ENCODE data around the gene FDX1.

FDX1 gene

GRCh38 chr11:110467556-110467955, 37.8 kb downstream of the FDX1 start:
- DNase-seq (ENCODE audit: low read depth) = no peak

GRCh38 chr11:110468121-110468520, 38.4 kb downstream of the FDX1 start:
- no peak for DNase-seq (ENCODE audit: low read depth)

GRCh38 chr11:110469127-110469526, 39.4 kb downstream of the FDX1 start:
- no peak for DNase-seq (ENCODE audit: low read depth)

GRCh38 chr11:110470716-110471115, 41.0 kb downstream of the FDX1 start:
- DNase-seq (ENCODE audit: low read depth) = peak; percentile 56

- DNase-seq (ENCODE audit: low read depth) = peak; percentile 50
Measured at GRCh38 chr11:110471371-110471770, 41.6 kb downstream of the FDX1 start.

GRCh38 chr11:110472858-110473257, 43.1 kb downstream of the FDX1 start:
- peak; percentile 34 for DNase-seq (ENCODE audit: low read depth)

- DNase-seq (ENCODE audit: low read depth) = no peak
Measured at GRCh38 chr11:110473706-110474105, 44.0 kb downstream of the FDX1 start.

- no peak for DNase-seq (ENCODE audit: low read depth)
Measured at GRCh38 chr11:110474578-110474977, 44.8 kb downstream of the FDX1 start.

- DNase-seq (ENCODE audit: low read depth) = no peak
Measured at GRCh38 chr11:110475671-110476070, 45.9 kb downstream of the FDX1 start.

- no peak for DNase-seq (ENCODE audit: low read depth)
Measured at GRCh38 chr11:110478410-110478809, 48.7 kb downstream of the FDX1 start.

GRCh38 chr11:110479108-110480101, 49.7 kb downstream of the FDX1 start:
- DNase-seq (ENCODE audit: low read depth) = peak; percentile 44

GRCh38 chr11:110481523-110481922, 51.8 kb downstream of the FDX1 start:
- no peak for DNase-seq (ENCODE audit: low read depth)

- no peak for DNase-seq (ENCODE audit: low read depth)
Measured at GRCh38 chr11:110486156-110486555, 56.4 kb downstream of the FDX1 start.

GRCh38 chr11:110488446-110488845, 58.7 kb downstream of the FDX1 start:
- no peak for DNase-seq (ENCODE audit: low read depth)

GRCh38 chr11:110490886-110491285, 61.1 kb downstream of the FDX1 start:
- DNase-seq (ENCODE audit: low read depth) = peak; percentile 79

- DNase-seq (ENCODE audit: low read depth) = no peak
Measured at GRCh38 chr11:110491577-110492320, 62.0 kb downstream of the FDX1 start.

- DNase-seq (ENCODE audit: low read depth) = no peak
Measured at GRCh38 chr11:110492321-110492685, 62.6 kb downstream of the FDX1 start.

- no peak for DNase-seq (ENCODE audit: low read depth)
Measured at GRCh38 chr11:110493346-110493745, 63.6 kb downstream of the FDX1 start.

GRCh38 chr11:110497231-110497978, 67.7 kb downstream of the FDX1 start:
- no peak for DNase-seq (ENCODE audit: low read depth)

- no peak for DNase-seq (ENCODE audit: low read depth)
Measured at GRCh38 chr11:110501428-110501827, 71.7 kb downstream of the FDX1 start.

- no peak for DNase-seq (ENCODE audit: low read depth)
Measured at GRCh38 chr11:110505528-110506284, 76.0 kb downstream of the FDX1 start.

GRCh38 chr11:110507328-110507727, 77.6 kb downstream of the FDX1 start:
- no peak for DNase-seq (ENCODE audit: low read depth)

Data from EH (cell line).